ENCODE measurements around the gene MTG2. TPM values are rescaled to one million over a fixed set of nuclear protein-coding genes. Genes with fewer than 3 reads are reported as not detected.
A peak's percentile ranks its signal among the peaks of the same experiment; 100 is the strongest.

Gene MTG2
- total and polyA plus RNA-seq, 4 donors = 18.3 to 35.5 (median 28.5) TPM

DNA sequence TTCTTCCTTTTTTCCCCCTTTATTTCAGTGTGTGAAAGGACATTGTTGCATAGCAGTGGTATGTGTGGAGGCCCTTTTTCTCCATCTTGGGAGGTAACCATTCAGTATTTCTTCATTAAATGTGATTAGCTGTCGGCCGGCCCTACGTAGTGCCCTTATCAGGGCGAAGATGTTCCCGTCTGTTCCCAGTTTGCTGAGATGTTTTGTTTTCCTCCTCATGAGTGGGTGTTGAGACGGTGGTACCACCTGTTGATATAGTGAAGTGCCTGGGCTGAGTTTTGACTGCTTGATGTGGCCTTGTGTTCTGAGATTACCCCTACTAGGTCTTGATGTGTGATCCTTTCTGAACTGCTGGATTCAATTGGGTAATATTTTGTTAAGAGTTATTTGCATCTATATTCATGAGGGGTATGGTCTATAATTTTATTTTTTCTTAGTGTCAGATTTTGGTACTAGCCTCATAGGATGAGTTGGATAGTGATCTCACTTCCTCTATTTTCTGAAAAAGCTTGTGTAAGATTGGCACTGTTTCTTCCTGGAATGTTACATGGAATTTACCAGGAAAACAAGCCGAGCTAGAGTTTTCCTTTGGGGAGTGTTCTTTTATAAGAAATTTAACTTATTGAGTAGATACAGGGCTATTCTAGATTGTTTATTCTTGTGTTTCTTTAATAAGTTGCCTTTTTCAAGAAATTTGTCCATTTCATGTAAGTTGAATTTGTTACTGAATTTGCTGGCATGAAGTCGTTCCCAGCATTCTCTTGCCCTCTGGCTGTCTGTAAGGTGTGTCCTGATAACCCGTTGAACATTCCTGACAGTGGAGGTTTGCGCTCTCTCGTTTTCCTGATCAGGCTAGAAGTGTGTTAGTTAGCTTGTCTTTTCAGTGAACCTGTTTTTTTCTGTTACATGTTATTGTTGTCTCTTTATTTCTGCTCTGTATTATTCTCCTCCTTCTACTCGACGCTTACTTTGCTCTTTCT lies 4.3 kb downstream of the MTG2 start:
- ATAC-seq (ENCODE audit: insufficient read depth, low FRiP score) (no peak), DNase-seq (no peak)
- H3K27me3 ChIP-seq (ENCODE audit: control insufficient read depth in 3 of 3, insufficient read depth in 3 of 3, low read length in 2 of 3) = no peaks in the 10 kb centered on the region
- TF ChIP-seq, protein P1, sequence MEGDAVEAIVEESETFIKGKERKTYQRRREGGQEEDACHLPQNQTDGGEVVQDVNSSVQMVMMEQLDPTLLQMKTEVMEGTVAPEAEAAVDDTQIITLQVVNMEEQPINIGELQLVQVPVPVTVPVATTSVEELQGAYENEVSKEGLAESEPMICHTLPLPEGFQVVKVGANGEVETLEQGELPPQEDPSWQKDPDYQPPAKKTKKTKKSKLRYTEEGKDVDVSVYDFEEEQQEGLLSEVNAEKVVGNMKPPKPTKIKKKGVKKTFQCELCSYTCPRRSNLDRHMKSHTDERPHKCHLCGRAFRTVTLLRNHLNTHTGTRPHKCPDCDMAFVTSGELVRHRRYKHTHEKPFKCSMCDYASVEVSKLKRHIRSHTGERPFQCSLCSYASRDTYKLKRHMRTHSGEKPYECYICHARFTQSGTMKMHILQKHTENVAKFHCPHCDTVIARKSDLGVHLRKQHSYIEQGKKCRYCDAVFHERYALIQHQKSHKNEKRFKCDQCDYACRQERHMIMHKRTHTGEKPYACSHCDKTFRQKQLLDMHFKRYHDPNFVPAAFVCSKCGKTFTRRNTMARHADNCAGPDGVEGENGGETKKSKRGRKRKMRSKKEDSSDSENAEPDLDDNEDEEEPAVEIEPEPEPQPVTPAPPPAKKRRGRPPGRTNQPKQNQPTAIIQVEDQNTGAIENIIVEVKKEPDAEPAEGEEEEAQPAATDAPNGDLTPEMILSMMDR (IDR thresholded peaks at IDR 0.05; ENCODE audit: control extremely low read depth, extremely low read depth) = no peak
- H3K4me1 ChIP-seq (ENCODE audit: control insufficient read depth in 5 of 5, insufficient read depth in 5 of 5, low read length in 5 of 5) = peaks cover 0 to 11% (median 6%) of the 10 kb centered on the region in 5 donors
- peak overlapping the region in 1 of 2 donors; percentile 1 for H3K27ac ChIP-seq (ENCODE audit: low read depth in 1 of 2, low read length in 1 of 2)
- H3K36me3 ChIP-seq (ENCODE audit: control insufficient read depth in 4 of 4, insufficient read depth in 4 of 4, low read length in 4 of 4) = peaks cover 0 to 6% (median 3%) of the 10 kb centered on the region in 4 donors
- 63 to 71% methylated on average over 13 of the region's 13 CpGs for WGBS, 2 donors
- H3K9ac ChIP-seq (ENCODE audit: insufficient read depth in 1 of 2, low read length in 2 of 2) = no peak overlapping the region
- H3K4me3 ChIP-seq = no peak overlapping the region
- no peaks in the 10 kb centered on the region for H3K9me3 ChIP-seq (ENCODE audit: control insufficient read depth in 4 of 4, insufficient read depth in 3 of 4, low read length in 3 of 4)

DNA sequence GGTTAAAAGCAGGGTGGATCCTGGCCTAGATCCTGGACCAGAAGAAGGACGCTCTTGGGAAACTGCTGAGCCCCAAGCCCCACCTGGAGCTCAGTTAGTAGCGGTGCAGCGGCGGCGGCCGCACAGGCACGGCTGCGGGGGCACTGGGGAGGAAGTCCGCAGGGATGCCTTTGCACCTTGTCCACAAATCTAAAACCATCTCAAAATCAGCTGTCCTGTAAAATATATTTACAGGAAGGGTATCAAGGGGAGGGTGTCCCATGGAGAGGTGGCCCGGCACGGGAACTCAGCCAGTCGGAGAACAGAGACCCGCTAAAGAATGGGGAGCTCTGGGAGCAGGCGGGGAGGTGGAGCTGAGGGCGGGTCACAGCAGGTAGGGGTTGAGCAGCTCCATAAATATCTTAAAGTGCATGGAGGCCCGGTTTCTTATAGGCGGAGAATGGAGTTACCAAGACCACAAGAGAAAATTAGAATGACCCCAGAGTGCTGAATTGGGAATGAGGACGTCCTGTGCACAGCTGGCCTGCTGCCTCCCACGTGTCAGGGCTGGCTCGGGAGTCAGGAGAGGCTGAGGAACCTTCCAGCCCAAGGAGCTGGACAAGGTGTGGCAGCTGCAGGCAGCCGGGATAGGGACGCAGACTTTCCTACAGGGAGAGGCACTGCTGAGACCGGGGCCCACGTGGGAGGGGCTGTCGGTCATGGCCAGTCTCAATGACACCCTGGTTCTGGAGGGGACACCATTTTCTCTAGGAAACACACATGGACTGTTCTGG lies 8.0 kb downstream of the MTG2 start:
- Histone ChIP-seq H3K4me1 (ENCODE audit: control insufficient read depth in 5 of 5, insufficient read depth in 5 of 5, low read length in 5 of 5) (no peaks in the 10 kb centered on the region), H3K27me3 (ENCODE audit: control insufficient read depth in 3 of 3, insufficient read depth in 3 of 3, low read length in 2 of 3) (no peaks in the 10 kb centered on the region), H3K27ac (ENCODE audit: low read depth in 1 of 2, low read length in 1 of 2) (no peak overlapping the region), H3K9ac (ENCODE audit: insufficient read depth in 1 of 2, low read length in 2 of 2) (no peak overlapping the region), H3K9me3 (ENCODE audit: control insufficient read depth in 4 of 4, insufficient read depth in 3 of 4, low read length in 3 of 4) (no peaks in the 10 kb centered on the region), H3K4me3 (no peak overlapping the region), H3K36me3 (ENCODE audit: control insufficient read depth in 4 of 4, insufficient read depth in 4 of 4, low read length in 4 of 4) (peaks cover 6 to 16% (median 9%) of the 10 kb centered on the region in 4 donors)
- TF ChIP-seq, protein P1 (IDR thresholded peaks at IDR 0.05; ENCODE audit: control extremely low read depth, extremely low read depth) = no peak
- DNase-seq (no peak), ATAC-seq (ENCODE audit: insufficient read depth, low FRiP score) (no peak)
- 91 to 94% methylated on average over 25 of the region's 25 CpGs for WGBS, 2 donors

DNA sequence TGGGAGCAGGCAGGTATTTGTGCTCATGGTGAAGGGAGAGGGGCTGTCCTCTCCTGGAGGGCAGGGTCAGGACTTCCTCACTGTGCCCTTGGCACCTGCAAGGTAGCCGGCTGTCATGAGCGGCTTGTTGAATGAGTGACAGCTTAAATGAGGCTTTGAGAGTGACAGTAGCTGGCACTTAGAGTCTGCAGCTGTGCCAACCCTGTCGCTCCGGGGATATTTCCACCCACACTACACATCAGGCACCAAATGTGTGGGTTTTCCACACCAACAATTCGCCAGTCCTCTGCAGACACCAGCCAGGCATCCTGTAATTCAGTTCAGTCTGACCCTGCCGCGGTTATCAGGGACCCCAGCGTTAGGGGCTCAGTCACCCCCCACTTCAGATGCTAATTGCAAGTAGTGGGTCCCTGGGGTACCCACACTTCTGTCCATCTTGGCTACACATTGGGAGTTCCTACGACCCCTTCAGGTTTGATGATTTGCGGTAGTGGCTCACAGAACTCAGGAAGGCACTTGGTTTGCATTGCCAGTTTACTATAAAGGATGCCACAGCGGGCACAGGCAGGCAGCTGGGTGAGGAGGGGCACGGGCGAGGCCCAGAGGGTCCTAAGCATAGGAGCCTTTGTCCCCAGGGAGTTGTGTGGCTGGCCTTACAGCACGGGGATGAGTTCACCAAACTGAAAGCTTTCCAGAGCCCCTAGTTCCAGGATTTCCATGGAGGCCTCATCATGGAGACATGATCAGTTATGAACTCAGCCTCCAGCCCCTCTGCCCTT lies 9.1 kb downstream of the MTG2 start:
- Histone ChIP-seq H3K36me3 (ENCODE audit: control insufficient read depth in 4 of 4, insufficient read depth in 4 of 4, low read length in 4 of 4) (peaks cover 7 to 17% (median 9%) of the 10 kb centered on the region in 4 donors), H3K4me3 (no peak overlapping the region), H3K9me3 (ENCODE audit: control insufficient read depth in 4 of 4, insufficient read depth in 3 of 4, low read length in 3 of 4) (no peaks in the 10 kb centered on the region), H3K27me3 (ENCODE audit: control insufficient read depth in 3 of 3, insufficient read depth in 3 of 3, low read length in 2 of 3) (no peaks in the 10 kb centered on the region), H3K27ac (ENCODE audit: low read depth in 1 of 2, low read length in 1 of 2) (no peak overlapping the region), H3K4me1 (ENCODE audit: control insufficient read depth in 5 of 5, insufficient read depth in 5 of 5, low read length in 5 of 5) (no peaks in the 10 kb centered on the region), H3K9ac (ENCODE audit: insufficient read depth in 1 of 2, low read length in 2 of 2) (no peak overlapping the region)
- WGBS, 2 donors = 92 to 93% methylated on average over 14 of the region's 14 CpGs
- TF ChIP-seq, protein P1 (IDR thresholded peaks at IDR 0.05; ENCODE audit: control extremely low read depth, extremely low read depth) = no peak
- DNase-seq = no peak
- ATAC-seq (ENCODE audit: insufficient read depth, low FRiP score) = no peak

Measured in lung (tissue), 12 donors.